Hematopoietic multipotent progenitor cell treated with erythropoietin and hydrocortisone succinate and interleukin-3 and kit ligand, for 6 days (in vitro differentiated cells): ENCODE results near the gene VAPB.
"Not testable (repeated sequence)": the region's sequence is repeated elsewhere in the genome, so short reads cannot be mapped to it uniquely, and the experiment has no call there.

Experiments used
- DNase-seq: peaks from one replicate; pipeline ENCODE4 v3.0.0-alpha.2; 2015

The VAPB gene, protein sequence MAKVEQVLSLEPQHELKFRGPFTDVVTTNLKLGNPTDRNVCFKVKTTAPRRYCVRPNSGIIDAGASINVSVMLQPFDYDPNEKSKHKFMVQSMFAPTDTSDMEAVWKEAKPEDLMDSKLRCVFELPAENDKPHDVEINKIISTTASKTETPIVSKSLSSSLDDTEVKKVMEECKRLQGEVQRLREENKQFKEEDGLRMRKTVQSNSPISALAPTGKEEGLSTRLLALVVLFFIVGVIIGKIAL

DNA sequence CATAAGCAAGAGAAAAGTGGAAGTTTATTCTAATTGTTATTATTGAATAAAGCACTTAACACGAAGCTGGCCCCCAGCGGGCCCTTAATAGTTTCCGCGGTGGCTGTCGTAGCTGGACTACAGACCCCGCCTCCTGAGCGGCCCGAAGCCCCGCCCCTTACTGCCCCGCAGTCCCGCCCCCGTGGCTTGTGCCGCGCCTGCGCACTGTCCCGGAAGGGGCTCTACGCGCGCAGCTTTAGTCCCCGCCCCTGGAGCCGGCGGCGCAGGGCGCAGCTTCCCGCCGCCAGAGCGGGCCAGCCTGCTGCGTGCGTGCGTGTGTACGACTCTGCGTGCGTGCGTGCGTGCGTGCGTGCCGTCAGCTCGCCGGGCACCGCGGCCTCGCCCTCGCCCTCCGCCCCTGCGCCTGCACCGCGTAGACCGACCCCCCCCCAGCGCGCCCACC, at the start of gene VAPB:
TSS of gene VAPB (plus strand) at position 348 of the 442 bp plus-strand sequence. CDS start 231 bp downstream, outside the sequence.
- peak; percentile 96 for DNase-seq

DNA sequence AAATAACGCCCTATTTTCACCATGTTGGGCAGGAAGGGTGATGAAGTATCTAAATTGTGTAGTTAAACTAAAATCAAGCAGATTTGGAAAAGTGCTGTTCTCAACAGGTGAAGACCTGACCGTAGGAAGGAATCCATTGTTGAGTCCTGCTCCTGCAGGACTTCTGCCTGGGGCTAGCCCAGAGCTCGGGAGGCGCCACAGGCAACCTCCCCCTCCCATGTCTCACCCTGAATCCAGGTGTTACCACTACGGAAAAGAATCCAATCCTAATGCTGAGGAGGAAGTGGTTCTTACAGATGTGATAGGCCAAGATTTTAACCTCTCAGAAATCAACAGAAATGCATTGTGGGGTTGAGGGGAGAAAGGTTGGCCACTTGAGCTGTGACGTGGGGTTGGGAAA, 49.3 kb upstream of the VAPB start:
- no peak for DNase-seq

DNA sequence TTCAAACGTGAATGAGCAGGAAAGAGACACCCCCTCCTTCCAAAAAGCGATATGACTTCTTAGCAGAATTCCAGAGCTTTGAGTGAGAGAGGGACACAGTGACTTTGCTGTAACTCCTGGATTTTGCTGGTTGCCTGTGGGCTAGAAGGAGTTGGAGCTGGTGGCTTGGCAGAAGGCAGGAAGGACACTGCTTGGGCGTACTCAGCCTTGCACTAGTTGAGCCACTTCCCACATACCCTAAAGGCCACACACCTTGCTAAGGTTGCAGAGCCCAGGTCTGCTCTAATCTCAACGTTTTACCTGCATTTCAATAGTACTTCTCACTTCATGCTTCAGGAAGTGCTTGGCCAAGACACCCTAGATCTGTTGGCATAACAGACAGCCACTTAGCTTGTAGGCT, 48.9 kb upstream of the VAPB start:
- no peak for DNase-seq

DNA sequence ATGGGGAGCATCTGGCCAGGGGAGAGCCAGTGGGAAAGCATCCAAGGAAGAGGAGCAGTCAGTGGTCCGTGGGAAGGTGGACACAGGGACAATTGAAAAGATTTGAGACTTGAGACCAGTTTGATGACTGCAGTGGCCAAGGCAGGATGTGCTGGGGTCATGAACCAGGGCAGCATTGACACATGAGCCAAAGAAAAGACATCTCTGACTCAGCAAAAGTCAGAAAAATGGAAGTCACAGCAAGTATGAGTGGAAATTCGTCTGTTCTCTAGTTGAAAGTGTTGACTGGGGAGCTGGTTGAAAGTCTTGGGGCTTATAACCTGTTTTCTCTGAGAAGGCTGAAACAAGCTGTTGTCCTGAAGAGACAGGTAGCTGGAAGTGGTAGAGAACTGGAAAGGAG, 48.2 kb upstream of the VAPB start:
- DNase-seq, result no peak

DNA sequence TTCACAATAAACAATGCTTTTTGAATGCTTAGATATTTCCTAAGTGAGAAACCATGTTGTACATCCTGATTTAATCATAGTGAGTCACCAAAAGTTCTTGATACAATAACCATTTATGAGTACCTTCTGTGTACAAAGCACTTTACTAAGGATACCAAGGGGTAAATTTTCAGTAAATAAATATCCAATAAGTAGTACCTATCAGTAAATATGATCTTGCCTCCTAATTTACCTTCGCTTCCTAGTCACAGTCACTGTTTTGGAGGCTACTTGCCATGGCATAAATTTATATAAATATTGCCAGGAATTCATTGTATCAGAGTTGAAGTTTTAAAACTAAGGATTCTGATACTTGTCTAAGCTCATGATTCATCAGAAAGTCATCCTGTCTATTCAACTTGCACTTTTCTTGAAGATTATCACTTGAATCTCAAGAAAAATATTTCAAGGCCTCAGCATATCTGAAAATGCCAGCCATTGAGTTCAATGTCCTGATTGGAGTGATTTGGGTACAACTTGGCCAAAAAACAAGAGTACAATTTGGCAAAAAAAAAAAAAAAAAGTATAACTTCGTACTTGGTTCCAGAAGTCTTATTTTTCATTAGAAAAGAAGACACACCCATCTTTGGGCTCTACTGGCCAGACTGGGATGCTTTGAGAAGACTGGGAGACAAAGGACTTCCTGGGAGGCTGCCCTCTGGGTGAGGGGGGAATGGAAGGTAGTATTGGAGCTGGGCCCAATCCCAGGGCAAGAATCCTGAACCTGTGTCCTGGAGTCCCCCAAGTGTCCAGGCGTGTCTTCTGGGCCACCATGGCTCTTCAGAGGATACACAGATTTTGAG, 46.7 kb upstream of the VAPB start:
- DNase-seq, result no peak

DNA sequence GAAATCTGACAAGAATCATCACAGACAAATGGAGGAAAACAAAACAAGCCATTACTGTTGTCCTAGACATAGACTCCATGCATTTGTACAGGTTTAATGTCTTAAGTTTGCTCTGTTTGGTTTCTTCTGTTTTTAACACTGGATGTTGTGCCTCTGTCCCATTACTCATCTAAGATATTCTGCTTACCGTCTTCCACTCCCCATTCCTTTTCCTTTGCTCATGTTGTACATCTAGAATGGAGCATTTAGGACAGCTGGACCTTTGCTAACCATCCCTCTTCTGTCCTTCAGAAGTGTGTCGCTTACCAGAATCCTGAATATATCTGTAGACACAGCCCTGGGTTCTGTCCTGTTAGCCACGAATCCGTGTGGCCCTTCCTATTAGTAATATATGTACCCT, 44.3 kb upstream of the VAPB start:
- no peak for DNase-seq

DNA sequence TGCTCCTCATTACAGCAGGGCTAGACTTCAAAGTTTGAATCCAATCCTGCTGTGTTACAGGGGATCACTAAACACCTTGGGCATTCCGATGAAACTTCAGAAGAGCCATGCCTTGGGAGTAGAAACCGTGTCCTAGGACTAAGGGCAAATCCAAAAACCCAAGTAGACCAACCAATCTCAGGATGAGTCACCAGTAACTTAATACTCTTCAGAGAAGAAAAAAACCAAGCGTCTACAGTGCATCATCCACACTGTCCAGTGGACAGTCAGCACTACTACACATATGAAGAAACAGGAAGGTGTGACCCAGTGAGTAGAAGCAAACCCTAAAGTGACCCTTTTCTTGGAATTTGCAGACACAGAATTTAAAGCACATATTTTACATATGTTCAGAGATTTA, 39.5 kb upstream of the VAPB start:
- DNase-seq, result no peak

DNA sequence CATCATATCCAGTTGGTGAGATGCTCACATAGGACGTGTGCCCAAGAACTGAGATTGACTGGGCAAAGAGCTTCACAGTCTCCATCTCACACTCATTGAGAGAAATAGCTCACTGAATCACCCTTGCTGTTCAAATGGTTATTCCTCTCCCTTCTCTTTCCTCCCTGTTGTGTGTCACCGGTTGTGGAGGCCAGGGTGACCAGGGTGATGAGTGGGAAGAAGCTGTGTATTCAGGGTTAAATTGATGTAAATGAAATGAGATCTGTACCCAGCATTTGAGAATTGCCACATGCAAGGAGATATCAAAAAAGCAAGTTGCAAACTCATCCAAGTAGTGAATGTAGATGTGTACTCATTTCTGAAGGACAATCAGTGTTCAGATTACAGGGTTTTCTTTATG, 36.6 kb upstream of the VAPB start:
- no peak for DNase-seq

DNA sequence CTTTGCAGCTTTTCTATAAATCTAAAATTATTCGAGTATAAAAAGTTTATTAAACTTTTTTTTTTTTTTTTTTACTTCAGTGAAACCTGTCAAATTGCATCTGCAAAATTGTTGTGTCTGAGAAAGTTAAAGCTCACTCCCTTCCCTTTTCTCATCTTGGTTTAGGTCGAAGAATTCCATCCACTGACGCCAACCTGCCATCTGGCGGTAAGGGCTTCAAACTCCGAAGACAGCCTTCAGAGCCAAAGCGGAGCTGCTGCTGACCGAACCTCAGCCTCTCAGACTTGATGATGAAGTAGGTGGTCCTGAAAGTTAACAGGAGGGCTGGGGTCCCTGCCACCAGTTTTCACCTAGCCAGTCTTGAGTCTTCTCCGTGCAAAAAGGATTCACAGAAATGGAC, 29.6 kb upstream of the VAPB start:
- no peak for DNase-seq

DNA sequence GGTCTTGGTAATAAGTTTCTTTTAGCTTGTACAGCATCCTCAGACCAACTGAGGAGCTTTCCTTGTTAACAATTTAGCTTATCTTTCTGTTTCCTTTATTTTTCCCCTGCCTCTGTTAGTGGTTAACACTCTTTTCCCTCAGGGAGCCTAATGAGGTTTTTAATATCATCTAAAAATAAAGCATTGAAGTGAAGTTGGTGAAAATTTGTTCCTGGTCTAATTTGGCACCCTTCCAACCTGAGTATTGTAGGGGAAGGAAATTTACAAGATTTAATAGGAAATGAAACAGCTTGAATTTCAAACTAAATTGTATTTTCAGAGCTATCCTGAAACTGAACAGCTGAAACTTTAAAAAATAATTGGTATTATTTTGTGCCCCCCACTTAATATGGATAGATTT, 28.1 kb upstream of the VAPB start:
- no peak for DNase-seq

DNA sequence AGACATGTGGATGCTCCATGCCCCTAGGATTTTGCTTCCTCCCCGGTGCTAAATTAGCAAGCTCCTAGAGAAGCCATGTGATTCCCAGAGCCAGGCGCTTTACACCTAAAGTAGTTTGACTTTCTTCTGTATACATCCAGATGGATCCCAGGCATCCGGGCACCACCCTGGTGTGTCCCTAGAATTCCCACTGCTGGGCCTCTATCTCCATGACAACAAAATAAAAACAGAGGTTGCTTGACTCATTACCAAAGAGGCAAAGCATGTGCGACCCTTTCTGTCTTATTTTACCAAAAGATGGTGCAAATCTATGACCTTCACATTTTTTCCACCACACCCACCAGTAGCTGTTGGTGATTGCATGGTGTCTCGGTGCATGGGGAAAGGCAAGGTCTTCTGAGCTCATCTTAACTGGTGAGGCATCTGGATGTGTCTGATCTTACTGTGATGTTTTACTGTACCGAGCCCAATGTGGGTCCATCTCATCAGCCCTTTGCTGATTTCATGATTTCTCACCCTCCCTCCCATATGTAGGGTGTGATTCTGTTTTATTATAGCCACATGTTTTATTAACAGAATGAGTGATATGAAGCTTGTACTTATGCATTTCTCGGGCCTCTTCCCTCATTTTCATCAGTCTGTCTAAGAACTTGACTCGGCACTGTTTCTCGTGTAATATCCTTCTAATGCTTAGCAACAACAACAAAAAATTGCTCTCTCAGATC, 27.4 kb upstream of the VAPB start:
- DNase-seq, result no peak

DNA sequence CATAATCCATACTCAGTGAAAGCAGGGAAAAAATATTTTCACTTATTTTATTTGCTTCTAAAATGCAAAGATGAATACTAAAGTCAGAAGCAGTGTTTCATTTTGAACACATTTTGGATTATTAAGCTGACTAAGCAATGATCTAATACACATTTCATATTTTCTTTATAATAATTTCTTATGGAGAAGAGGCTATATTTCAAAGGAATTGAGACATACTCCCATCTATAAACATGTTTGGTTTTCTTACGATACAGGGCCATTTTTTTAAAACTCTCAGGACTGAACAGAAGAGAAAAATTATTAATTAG, 26.9 kb upstream of the VAPB start:
- DNase-seq, result no peak

DNA sequence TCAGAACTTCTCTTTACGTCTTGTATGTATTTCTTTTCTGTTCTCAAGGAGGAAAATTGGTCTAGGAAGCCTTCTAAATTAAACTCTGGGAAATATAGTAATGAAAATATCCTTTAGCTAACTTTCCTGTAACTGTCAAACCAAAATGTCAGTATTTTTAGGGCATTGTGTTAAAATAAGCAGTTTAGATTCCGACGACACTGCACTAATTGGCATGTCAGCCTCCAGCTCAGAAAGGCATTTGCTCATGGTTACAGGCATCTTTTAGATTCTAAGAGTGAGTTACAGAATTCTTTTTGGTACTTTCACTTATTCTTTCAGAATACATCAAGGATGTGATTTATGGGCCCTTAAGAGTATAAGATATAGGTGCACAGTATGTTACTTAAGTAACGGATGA, 26.1 kb upstream of the VAPB start:
- DNase-seq, result no peak

DNA sequence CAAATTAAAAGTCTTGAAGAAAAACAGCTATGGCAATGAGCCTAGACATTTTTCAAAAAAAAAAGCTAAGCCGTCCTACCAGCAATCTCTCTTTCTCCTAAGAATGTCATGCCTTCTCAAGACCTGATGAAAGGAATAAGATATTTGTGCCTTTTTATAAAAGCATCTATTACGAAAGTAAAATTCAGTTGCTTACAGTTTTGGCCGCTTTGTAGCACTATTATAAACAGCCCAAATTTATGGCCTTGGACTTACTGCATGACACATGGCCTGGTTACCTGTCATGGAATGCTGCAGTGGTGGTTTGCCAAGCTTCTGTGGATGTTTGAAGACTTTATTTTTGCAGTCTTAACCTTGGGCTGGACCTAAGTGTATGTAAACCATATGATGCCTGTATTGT, 22.2 kb upstream of the VAPB start:
- no peak for DNase-seq

DNA sequence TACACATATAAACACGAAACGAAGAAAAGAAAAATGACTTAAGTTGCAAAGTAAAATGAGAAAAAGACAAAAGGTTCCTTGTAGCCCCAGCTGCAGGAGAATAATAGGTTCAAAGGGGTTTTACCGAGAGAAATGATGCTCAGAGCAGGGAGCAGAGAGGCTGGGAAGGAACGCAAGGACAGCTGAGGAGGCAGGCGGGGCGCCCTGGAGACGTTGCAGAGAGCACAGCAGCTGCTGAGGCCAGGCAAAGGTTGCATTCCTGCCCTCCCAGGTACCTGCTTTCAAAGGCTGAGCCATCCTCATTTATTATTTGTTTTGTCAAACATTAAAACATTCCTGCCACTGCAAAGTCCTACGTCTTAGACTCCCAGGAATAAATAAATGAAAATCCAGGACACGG, 16.2 kb upstream of the VAPB start:
- DNase-seq, result no peak

DNA sequence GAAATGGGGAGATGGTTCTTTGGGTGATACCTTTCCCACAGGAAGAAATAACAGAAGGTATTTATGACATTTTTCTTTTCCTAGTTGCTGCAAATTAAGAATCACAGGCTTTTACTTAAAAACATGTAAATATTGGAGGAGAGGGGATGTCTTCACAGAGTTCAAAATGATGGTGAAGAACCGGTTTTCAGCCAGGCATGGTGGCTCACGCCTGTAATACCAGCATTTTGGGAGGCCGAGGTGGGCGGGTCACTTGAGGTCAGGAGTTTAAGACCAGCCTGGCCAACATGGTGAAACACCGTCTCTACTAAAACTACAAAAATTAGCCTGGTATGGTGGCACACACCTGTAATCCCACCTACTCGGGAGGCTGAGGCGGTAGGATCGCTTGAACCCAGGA, 15.7 kb upstream of the VAPB start:
- not testable (repeated sequence) for DNase-seq

DNA sequence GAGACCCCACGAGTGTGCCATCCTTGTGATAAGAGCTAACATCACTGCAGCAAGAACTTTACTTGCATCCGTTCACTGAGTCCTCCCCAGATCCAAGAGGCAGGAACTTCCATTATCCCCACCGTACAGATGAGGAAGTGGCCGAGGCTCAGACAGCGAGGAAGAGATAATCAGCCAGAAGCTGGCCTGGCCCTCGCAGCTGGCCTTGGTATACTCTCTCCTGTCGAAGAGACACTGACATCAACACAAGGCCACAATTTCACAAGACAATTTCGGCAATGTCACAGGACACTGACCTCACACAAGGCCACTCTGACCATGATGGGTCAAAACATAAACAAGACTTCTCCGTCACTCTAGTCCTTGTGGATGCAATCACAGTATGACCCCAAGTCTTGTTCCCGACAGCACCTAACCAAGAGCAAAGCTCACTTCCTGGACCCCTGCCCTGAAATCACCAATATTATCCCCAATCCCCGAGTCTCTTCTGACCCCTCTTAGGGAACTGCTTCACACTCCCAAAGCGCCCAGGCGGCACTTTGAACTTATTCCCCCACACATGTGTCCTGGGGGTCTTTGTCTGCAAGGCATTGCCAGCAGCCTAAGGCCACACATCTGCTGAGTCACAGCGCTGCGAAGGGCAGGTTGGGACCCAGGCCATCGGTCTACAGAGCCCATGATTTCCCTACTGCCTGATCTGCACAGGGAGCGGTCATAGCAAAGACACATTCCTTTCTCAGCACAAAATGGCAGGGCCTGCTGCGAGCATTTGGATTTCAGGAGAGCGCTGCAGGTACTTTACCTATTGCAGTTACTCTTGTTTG, 14.8 kb upstream of the VAPB start:
- peak; percentile 38 for DNase-seq

DNA sequence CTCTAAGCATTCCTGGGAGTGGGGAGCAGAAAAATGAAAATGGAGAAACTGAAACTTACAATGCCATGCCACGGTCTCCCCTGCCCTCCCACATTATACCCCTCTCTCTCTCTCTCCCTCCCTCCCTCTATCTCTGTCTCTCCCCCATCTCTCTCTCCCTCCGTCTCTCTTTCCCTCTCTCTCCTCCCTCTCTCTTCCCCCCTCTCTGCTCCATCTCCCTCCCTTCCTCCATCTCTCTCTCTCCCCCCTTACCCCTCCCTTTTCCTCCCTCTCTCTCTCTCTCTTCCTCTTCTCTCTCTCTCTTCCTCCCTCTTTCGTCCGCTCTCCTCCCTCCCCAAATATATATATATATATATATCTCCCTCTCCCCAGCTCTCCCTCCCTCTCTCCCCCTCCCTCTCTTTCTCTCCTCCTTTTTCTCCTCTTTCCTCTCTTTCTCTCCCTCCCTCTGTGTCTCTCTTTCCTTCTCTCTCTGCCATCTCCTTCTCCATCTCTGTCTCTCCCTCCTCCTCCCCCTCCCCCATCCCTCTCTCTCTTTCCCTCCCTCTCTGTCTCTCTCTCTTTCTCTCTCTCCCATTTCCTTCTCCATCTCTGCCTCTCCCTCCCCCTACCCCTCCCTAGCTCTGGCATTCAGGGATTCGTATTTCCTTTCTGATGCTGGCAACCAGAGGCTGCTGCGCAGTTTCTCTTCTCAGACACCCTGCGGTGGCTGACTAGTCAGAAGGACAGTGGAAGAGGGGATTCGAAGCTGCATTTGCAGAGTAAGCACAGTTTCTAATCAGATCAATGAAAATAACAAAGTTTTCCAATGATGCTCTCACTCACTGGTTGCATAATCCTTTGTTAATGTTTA, 13.9 kb upstream of the VAPB start:
- no peak for DNase-seq

DNA sequence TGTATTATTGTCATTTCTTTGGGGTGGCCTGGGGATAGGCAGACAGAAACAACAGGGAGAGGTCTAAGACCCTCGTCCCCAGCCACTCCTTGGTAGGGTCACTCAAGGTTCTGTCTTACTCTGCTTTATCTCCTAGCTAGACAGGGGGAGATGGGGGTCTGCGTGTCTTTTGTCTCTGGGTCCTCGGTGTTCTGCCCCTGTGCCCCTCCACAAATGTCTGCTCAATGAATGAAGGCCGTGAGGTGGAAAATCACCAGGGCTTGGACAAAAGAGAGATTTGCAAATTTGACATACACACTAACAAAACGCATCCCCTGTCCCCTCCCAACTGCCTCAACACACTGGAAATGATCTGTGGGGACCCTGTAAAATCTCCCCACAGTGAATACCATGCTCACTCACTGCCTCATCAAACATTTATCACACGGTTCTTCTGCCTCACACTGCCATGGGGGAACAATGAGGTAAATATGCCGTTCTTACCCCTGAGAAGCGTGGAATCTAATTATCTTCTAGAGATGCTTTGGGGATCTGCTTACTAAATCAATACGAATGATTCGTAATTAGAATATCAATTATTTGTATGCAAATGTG, 13.2 kb upstream of the VAPB start:
- no peak for DNase-seq

DNA sequence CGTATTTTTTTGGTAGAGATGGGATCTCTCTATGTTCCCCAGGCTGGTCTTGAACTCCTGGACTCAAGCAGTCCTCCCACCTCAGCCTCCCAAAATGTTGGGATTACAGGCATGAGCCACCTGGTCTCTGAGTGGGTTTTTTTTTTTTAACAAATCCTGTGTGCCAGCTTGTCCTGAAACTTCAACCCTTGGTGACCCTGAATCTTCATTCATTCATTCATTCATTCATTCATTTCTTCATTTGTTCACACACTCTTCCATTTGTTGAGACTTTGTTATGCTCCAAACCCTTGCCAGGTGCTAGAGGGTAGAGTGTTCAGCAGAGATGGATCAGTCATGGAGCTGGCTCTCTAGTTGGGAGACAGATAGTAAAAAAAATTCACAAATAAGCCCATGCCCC, 12.0 kb upstream of the VAPB start:
- DNase-seq, result no peak

DNA sequence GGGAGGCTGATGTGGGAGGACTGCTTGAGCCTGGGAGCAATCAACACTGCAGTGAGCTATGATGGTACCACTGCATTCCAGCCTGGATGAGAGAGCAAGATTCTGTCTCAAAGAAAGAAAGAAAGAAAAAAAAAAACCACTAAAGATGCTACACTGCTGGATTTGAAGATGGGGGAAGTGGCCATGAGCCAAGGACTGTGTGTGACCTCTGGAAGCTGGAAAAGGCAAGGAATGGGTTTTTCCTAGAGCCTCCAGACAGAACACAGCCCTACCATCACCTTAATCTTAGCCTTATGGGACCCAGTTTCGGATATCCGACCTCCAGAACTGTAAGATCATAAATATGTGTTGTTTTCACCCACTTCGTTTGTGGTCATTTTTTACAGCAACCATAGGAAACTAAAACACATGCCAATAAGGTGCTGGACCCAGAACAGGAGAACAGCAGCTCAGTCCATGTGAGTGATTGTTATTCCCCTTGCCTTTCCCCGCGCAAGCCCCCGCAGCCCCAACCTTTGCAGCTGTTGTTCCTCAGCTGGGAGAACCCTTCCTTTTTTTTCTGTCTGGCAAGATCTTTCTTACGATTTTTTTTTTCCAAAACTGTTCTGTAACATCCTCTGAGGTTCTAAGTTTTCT, 11.1 kb upstream of the VAPB start:
- DNase-seq, result no peak
